Measurements from ENCODE around the gene RANBP3L.

RANBP3L gene

GRCh38 chr5:36270175-36270574 lies 31.5 kb downstream of the RANBP3L start:
- TF ChIP-seq, protein P1, sequence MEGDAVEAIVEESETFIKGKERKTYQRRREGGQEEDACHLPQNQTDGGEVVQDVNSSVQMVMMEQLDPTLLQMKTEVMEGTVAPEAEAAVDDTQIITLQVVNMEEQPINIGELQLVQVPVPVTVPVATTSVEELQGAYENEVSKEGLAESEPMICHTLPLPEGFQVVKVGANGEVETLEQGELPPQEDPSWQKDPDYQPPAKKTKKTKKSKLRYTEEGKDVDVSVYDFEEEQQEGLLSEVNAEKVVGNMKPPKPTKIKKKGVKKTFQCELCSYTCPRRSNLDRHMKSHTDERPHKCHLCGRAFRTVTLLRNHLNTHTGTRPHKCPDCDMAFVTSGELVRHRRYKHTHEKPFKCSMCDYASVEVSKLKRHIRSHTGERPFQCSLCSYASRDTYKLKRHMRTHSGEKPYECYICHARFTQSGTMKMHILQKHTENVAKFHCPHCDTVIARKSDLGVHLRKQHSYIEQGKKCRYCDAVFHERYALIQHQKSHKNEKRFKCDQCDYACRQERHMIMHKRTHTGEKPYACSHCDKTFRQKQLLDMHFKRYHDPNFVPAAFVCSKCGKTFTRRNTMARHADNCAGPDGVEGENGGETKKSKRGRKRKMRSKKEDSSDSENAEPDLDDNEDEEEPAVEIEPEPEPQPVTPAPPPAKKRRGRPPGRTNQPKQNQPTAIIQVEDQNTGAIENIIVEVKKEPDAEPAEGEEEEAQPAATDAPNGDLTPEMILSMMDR (IDR thresholded peaks at IDR 0.05; ENCODE audit: low read depth, low read length), result no peak
- H3K4me3 ChIP-seq (ENCODE audit: low read depth, low read length), result no peak overlapping the region

DNA sequence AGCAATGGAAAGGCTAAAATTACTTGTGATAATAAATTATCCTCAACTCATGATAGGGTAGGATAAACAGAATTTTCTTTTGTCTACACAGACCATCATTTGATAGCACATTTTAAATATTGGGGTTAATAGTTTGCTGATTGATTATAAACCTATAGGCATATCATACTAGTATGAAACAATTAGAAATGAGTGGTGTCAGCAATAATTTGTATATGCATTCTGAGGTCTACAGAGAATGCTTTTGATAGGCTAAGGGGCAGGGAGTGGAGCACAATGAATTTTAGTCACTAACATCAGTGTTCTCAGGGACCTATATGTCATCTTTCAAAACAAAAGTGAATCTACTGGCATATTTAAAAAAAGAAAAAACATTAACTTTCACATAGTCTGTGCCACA lies 32.2 kb downstream of the RANBP3L start:
- H3K4me3 ChIP-seq (ENCODE audit: low read depth, low read length), result no peak overlapping the region
- TF ChIP-seq, protein P1 (IDR thresholded peaks at IDR 0.05; ENCODE audit: low read depth, low read length), result no peak

DNA sequence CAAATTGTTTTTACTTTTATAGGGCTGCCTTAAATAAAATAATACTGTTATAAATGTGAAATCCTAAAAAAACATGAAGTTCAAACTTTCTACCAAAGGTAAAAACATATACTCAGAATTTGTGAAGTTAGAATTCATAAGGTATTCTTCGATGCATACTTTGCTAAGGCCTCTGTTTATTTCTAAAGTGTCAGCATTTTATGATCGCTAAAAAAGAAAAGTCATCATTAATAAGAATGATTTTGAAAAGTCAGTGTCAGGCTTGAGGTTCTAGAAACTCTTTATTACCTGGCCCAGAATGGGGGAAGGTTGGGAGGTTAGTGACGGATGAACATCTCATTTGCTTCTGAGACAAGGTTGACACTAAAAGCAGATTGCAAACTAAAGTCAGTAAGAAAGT lies 33.8 kb downstream of the RANBP3L start:
- no peak overlapping the region for H3K4me3 ChIP-seq (ENCODE audit: low read depth, low read length)

GRCh38 chr5:36264202-36264760 lies 37.4 kb downstream of the RANBP3L start:
- TF ChIP-seq, protein P1 (IDR thresholded peaks at IDR 0.05; ENCODE audit: low read depth, low read length), result no peak
- H3K4me3 ChIP-seq (ENCODE audit: low read depth, low read length), result no peak overlapping the region

More for the DNA sequence above, 33.8 kb downstream of the RANBP3L start:
- TF ChIP-seq, protein P1 (IDR thresholded peaks at IDR 0.05; ENCODE audit: low read depth, low read length), result no peak

- no peak overlapping the region for H3K4me3 ChIP-seq (ENCODE audit: low read depth, low read length)
- TF ChIP-seq, protein P1 (IDR thresholded peaks at IDR 0.05; ENCODE audit: low read depth, low read length), result no peak
Measured at GRCh38 chr5:36261186-36261585, 40.5 kb downstream of the RANBP3L start.

GRCh38 chr5:36253575-36253974 lies 48.1 kb downstream of the RANBP3L start:
- H3K4me3 ChIP-seq (ENCODE audit: low read depth, low read length), result no peak overlapping the region
- TF ChIP-seq, protein P1 (IDR thresholded peaks at IDR 0.05; ENCODE audit: low read depth, low read length), result no peak

- TF ChIP-seq, protein P1 (IDR thresholded peaks at IDR 0.05; ENCODE audit: low read depth, low read length), result no peak
- no peak overlapping the region for H3K4me3 ChIP-seq (ENCODE audit: low read depth, low read length)
Measured at GRCh38 chr5:36252722-36253365, 48.9 kb downstream of the RANBP3L start.
